ENCODE results near the gene PLPP4.

PLPP4 gene

DNA sequence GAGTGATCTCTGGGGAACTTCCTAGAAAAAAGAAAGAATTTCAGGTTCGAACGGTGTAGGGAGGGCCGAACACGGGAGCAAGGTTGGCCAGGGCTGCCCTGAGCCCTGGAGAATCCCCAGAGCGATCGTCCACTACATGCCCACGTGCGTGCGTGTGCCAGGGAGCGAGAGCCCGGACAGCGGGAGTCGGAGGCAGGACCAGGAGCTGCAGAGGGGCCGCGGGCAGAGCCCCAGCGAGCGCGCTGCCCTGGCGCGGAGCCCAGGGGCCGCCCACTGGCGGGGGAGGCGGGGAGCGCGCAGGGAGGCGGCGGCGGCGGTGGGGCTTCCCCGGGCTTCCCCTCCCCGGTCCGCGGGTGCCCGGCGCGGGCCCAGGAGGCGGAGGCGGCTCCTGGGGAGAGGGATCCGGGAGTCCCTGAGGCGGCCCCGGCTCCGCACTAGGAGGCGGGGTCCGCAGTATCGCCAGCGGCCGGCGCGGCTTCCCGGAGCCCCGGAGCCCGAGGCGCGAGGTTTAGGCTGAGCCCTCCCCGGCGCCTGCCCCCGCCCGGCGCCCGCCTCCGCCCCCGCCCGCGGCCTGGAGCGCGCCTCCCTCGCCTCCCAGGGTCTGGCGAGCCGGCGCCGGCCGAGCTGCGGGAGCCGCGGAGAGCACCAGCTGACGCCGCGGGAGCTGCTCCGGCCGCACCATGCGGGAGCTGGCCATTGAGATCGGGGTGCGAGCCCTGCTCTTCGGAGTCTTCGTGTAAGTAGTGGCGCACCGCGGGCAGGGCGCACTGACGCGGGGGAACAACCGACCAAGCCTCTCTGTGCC is at the start of gene PLPP4:
Gene PLPP4, plus strand, starts transcription at position 602 of the 805 bp plus-strand sequence. Its CDS starts 79 bp downstream, at position 681.
- peak; percentile 68 for DNase-seq

DNA sequence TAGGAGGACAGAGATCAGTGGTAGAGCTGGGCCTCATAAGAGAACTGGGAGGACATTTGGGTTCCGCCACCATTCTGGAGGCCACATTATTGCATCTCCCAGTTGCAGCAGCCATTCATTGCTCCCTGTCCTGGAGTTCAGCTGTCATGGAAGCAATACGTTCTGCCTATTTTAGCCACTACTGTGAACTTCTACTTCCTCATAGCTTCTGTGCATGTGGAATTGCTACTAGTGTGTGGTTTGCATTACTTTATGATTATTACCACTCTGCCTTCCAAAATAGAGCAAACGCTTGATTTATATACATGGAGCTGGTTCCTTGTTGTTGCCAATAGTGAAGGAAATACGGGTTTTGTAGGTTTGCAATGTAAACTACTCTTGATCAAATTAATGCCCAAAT is 47.2 kb upstream of the PLPP4 start:
- DNase-seq = no peak

DNA sequence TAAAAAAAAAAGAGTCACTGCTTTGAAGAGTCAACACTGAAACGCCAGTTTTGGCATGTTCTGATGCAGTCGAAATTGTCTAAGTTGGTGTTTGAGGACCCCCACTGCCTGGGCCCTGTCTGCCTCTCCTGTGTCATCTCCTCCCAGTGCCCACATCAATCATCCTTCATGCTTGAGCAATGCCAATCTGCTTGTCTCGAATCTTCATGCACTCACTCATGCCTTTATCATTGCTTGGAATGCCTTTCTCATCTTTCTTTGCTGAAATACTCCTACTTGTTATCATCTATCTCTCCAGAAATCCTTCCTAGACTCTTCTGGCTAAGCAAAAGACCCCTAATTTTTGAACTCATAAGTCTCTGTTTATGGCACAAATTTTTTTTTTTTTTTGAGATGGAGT is 42.1 kb upstream of the PLPP4 start:
- no peak for DNase-seq

DNA sequence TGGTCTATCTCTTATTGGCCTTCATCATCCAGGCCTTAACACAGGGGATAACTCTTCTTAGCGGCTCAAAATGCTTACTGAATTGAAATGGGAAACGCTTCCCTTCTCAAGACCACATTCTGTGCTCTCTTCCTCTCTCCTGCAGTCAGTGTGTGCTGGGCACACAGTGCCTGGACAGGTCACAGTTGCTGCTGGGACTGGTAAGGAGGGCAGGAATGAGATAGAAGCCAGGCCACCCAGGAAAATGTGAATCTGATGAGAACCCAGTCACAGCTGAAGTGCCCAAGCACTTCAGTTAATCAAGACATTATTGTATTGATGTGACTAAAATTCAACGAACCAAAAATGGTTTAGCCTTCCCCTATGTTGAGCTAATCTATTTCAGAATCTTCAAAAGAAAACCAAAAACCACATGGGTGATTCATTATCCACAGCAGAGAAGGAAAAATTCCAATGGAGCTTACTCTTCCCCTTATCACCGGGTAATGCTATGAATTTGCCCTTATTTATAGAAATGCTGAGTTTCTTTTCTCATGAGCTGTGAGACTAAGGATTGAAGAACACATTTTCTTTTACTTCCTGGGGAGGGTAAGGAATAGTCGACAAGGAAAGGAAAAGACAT is 41.2 kb upstream of the PLPP4 start:
- DNase-seq = peak; percentile 96

DNA sequence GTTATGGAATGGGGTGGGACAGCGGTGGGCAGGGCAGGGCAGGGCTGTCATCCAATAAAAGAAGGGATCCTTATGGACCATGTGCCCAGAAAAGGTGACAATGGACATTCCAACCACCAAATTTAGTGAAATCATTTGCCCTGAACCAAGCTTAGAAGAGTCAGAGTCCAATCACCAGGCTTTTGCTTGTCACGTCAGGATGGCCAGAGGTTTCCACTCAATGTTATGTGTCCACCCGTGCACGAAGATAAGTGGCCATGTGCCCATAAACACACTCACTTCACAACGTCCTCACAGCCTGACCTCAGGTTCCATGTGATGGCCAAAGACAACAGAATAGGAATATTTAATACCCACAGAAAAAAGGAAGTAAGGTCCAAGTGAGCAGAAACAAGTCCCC is 36.6 kb upstream of the PLPP4 start:
- no peak for DNase-seq

DNA sequence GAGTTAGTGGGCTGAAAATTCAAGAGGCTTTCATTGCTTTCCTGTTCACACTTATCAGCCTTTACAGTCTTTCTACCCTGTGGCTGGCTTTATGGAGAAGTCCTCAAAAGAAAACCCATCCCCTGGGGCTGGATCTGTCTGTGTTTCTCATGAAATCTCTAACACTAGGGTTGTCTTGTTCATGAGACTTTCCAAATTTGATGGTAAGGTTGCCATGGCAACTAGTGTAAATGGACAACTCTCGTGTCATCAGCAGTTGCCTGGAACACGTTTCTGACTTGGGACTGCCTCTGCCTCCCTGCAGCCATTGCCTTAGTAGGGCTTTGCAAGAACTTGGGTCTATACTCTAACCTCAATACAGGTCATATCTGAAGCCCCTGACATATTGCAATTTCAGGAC is 35.8 kb upstream of the PLPP4 start:
- DNase-seq = no peak

DNA sequence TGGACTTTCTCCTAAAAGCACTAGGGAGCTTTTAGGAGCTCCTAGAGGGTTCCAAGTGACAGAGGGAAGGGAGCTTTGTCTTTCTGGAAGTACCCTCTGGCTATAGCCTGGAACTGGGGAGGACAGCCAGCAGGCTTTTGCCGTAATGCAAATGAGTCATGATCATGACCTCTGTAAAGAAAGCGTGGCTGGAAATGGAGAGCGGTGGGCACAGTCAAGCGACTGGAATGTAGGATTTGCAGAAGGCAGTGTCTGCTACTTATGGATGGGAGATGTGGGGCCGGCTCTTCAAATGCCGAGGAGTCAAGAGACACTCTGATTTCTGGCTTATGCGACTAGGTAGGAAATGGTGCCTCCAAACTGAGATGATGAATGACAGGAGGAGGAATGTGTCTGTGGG is 34.6 kb upstream of the PLPP4 start:
- DNase-seq = peak; percentile 98

DNA sequence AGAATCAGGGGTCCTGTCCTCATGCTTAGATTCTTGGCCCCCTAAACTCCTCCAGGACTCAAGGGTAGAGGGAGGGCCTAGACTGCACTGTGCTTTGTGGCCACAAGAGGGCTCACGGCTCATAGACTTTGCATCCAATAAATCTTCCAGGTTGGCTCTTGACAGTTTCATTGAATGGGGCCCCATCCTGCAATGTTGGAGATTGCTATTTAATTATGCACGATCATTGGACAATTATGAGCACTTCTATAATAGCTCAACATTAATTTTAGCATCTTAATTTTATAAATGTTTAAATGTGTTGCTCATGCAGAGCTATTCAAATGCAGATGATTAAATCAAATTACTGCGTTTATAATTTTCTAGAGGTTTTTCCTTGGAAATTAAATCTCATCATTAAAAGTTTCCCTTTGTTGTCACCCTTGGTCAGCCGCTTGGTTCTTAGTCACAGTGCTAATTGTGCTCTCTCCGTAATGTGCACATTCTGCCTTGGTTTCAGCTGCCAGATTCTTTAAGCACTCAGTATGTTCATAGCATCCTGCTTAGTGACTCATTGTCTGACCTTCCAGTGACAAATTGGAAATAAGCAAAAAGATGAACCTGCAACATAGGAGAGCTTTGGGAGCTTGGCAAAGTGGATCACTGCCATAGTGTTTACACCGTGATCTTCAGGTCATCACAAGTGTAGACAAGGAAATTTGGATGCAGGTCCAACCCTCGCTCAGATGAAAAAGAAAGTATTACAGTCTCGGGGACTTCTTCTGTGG is 33.4 kb upstream of the PLPP4 start:
- peak; percentile 95 for DNase-seq

DNA sequence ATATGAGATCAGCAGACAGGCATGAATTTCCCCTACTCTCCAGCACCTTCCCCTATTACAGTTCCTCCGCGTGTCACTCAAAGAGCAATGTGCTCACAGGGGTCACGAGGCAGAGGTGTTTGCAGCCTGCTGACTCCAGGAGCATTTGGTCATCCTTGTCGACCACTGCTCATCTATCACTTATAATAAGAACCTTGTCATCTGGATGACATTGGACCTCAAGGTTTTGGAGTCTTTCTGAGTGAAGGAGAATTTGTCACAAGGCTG is 32.9 kb upstream of the PLPP4 start:
- DNase-seq = no peak

DNA sequence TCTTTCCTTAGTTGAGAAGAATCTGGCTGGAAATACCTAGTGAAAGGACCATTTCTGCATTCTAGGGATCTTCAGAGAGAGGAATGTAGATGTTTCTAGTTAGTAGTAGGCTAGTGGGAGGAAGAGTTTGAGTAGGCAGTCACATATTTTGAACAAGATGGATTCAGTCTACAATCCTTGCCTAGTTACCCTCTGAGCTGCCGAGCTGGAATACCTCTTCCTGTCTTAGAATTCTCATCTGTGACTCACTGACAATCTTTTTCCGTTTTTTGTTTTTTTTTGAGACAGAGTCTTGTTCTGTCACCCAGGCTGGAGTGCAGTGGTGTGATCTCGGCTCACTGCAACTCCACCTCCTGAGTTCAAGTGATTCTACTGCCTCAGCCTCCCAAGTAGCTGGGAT is 30.7 kb upstream of the PLPP4 start:
- peak; percentile 84 for DNase-seq

DNA sequence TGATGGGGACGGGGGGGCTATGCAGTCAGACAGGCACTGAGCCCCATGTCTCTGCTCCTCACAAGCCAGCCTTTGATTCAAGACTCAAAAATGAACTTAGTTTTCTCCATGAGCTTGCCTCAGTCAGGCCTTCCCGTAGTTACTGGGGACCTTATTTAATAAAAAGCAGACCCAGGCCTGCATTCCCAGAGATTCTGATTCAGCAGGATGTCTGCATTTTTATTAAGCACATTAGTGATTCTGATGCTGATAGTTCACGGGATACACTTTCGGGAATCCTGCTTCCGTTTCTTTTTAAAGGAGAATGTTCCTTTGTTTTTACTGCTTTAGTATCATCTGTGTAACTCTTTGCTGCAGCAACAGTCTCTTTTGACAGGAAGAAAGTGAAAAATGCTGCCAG is 28.3 kb upstream of the PLPP4 start:
- DNase-seq = peak; percentile 80

DNA sequence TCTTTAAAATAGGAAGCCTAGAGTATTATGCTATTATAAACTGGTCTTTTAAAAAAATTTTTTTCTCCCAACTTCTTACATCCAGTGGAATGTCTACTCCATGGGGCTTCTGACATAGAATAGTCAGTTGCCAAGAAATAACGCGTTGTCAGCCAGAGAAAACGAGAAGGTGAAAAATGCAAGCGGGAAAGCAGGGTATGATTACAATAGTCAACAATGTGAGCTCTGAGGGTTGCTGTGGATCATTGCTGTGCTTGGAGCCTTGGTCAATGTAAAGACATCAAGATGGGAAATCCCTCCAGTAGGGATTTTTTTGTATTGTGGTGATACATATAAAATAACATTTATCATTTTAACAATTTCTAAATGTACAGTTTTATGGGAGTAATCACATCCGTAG is 27.6 kb upstream of the PLPP4 start:
- peak; percentile 85 for DNase-seq

DNA sequence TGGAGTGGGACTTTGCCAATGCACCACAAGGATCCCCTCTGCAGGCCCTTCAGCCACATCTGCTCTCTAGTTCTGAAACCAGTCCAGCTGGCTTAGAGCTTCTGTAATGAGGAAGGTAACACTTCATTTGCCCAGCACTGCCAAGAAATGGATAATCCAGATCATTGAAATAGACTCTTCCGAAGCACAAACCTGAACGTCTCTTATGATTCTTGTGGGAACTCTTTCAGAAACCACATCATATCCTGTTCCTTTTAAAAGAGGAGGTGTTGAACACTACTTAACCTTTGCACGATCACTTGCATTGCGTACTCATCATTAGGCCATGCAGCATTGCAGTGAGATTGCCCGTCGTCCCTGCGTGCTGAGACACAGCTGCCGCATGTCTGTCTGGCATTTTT is 25.8 kb upstream of the PLPP4 start:
- DNase-seq = peak; percentile 53

DNA sequence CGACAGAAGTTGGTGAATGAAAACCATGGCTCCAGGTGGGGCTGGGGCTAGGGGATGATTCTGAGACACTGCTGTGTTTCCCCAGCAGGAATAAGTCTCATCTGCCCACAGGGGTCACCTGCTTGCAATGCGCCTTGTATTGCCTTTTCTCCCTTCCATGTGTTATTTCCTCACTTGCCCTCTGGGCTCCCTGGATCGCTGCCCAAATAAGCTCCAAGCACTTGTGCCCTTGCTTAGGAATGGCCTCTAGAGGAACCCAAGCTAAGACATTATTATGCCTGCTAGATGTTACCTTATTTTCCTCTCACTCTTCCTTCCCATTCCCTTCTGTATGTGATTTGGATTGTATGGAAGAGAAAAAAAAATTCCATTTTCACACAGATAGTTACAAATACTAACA is 24.8 kb upstream of the PLPP4 start:
- DNase-seq = no peak

DNA sequence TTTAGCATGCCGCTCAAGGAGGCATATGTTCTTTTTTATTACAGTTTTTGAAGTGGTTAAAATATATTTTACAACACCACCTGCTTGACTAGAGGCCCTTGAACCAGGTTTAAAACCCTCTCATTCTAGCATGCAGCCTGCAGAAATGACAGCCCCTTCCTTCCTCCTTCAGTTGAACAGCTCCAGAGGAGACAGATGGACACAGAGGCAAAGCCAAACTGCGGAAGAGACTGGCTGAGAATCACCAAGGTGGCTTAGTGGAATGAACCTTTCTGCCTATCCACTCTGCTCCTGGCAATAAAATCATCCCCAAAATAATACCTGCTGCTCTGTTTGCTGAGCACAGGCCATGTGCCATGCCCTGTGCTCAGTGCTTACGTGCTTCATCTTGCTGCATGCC is 23.9 kb upstream of the PLPP4 start:
- no peak for DNase-seq

DNA sequence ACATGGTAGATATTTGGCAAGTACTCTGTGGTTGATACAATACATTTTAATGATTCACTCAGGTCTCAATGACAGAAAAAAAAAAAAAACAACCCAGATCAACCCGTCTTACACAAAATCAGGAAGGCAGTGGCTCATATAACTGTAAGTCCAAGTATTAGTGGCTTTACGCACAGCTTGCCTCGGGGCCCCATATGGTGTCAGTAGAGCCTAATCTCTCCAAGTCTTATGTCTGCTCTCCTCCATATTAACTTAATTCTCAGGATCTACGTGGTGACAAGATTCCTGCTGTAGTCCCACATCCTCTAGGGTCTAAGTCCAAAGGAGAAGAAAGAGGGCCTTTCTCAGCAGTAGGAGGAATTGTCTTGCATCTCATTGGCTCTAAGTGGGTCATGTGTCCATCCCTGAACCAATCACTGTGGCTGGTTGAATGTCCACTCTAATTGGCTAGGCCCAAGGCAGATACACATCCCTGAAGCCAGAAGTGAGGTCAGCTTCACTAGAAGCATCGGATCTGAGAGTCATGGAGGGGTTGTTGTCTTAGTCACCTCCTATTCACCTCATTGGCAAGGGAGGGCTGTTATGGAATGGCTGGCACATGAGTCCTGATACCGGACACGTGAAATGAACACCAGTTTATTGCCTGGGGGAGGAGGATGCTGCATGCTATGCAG is 20.5 kb upstream of the PLPP4 start:
- no peak for DNase-seq

DNA sequence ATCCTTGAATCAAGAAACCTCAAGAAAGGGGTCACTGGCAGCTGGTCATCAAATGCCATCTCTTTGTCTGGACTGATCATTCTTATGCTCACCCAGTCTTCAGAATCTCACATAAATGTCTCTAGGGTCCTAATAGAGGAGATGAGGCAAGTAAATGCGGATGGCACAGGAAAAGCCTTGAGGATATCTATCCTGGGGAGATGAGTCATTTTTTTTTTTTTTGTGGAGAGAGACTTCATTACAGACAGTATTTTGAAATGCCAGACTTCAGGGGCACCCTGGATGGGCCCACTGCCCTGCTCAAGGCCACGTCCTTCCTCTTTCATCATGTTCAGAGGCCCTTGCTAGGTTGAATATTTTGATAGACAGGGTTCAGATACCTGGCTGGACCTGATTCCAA is 19.5 kb upstream of the PLPP4 start:
- DNase-seq = no peak

DNA sequence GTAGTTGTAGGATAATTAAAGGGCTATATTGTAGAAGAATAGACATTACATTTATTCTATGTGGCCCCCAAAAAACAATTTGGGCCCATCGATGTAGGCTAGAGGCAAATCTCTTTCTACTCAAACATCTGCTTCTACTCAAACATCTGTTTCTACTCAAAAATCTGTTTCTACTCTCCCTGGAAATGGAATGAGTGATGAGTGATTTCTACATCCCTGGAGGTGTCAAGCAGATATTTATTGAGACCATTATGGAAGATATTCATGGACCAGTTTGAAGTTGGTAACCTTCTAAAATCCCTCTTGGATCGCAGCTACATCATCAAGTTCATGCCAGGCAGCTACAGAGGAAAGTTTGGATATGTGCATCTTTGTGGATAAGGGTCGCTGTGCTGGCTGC is 5.1 kb upstream of the PLPP4 start:
- no peak for DNase-seq

DNA sequence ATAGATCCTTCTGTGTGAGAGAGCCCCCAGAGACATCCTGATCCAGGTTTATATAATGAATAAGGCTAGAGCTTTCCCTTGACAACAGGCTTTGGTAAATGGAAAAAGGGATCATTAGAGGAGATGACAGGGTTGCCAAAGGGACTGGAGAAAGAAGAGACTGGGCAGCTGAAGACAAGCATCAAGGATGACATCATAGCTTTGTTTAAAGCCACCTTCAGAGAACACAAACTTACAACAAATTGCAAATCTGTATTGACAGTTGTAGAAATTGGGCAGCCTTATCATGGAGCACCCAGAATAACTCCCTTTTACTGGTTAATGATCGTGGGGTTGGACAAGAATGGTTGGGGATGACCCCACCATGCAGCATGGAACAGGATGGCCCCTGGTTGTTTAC is 3.7 kb upstream of the PLPP4 start:
- no peak for DNase-seq

DNA sequence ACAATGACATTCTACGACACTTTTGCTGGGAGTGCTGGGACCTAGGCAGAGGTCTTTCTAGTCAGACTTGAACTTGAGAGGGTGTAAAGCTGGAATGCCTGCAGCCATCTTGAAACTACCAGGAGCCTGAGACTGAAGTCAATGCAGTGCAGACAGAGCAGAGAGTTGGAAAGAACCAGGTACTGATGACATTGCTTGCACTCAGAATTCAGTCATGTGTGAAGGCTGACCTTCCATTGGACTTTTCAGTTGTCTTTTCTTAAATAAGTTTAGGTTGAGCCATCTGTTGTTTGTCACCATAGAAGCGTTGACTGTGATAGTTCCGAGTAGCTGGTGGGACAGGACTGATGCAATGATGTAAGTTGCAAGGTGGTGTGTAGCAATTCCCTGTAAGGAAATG is 3.1 kb upstream of the PLPP4 start:
- no peak for DNase-seq

DNA sequence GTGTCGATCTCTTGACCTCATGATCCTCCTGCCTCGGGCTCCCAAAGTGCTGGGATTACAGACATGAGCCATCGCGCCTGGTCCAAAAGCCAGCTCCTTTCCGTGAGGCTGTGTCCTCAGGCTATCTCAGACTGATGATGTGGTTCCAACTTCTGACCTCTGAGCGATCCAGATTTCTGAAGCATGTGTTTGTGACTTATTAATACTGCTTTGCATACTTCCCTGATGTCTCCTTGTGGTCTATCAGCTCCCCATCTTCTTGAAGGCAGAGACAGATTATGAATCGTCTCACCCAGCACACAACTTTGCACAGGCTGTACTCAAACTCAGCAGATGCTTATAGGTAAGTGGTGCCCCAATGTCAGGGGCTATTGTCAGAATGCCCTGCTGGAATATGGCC is 2.0 kb upstream of the PLPP4 start:
- peak; percentile 57 for DNase-seq

DNA sequence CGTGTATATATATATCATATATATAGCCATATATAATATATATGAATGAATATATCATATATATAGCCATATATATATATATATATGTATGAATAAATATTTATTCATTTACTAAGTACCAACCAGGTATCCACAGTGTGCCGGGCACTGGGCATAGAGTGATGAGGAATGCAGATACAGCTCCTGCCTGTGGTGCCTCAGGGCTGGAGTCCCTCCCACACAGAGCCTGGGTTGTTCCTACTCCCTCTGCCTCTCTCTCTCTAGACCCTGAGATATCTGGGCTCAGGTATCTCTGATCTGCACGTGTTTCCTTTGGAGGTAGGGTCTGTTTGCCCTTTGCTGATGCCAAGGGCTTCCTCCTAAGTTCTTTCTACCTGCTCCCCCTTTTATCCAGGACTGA is 1.4 kb upstream of the PLPP4 start:
- DNase-seq = no peak

DNA sequence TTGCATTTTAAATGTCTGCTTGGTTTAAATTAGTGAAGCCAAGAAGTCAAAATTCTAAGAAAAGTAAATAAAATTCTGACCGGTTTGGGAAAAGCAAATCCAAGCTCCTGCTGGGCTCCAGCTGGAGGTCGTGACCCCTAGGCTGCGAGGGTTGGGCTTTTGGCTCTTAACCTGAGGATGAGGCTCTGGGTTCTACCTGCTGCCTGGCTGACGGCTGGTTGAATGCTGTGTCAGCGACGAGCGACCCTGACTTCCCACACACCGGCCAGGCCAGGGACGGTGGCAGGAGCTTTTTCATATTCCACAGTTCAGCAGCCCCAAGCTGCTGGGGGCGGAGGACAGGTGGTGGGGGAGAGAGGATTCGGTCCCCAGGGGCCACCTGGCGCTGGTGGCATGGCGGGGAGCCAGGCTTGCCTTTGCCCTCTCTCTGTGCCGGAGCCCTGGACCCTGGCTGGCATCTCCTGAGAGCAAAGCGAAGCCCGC is 843 bp upstream of the PLPP4 start:
- no peak for DNase-seq

All from fibroblast of skin of right biceps (primary cell).